Midbrain (tissue), 1 donor: Measurements from ENCODE around the gene TMEM121B.

Experiments used
- DNase-seq: peaks from one replicate; lab custom pipeline; 2025; lab: John Stamatoyannopoulos, UW

The TMEM121B gene

GRCh38 chr22:17138513-17138912 is 17.4 kb upstream of the TMEM121B start:
- DNase-seq, result no peak

- no peak for DNase-seq
These were observed 16.8 kb upstream of the TMEM121B start for GRCh38 chr22:17137861-17138425.

DNA sequence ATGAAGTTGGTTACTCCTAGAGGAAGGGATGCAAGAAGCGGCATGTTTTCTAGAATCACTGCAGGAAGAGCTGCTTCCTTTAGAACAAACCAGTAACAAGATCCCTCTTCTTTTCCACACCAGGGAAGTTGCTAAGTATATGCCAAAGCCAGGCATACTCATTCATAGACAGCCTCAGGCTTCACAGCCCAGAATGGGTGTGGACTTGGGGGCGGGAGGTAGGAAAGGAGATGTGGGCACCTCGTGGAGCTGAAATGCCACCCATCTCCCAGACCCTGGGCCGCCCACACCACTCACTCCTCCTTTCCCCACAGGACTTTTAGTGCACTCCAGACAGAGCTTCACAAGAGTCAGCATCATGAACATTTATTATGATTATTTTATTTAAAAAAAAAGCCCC is 16.0 kb upstream of the TMEM121B start:
- no peak for DNase-seq

DNA sequence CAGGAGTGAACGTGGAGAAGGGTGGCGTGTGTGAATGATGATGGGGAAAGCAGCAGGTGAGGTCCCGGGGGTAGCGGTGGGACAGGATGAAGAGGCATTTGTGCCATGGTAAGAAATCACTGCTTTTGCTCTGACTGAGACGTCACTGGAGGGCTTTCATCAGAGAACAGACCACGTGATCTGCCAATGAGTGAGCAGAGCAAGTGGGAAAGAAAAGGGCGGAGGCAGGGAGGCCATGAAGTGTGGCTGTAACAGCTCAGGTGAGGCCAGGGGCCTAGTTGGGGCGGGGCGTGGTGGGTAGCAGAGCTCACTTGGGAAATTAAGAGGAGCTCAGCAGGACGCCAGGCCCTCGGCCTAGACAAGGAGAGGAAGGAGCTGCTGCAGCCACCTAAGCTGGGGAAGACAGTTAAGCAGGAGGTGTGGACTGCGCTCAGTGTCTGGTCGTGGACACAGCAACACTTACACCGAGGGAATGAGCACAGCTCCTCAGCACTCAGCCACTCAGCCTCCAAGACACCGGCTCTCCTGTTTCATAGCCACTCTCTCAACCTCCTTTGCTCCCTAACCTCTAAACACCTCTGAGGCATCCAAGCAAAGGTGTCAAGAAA is 14.1 kb upstream of the TMEM121B start:
- no peak for DNase-seq

- no peak for DNase-seq
These were observed 12.0 kb upstream of the TMEM121B start for GRCh38 chr22:17133137-17133536.

DNA sequence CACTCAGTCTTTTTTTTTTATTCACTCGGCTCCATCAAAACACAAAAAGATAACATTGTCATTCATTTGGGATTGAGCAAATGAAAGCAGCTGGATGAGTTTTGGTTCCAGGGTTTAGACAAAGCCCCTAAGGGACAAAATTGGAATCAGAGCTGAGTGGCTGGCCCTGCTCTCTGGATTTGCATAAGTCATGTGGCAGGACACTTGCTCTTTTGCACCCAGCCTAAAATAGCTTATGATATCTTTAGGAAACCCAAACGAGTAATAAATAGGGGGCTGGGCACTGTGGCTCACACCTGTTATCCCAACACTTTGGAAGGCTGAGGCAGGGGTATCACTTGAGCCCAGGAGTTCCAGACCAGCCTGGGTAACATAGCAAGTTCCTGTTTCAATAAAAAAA is 11.0 kb upstream of the TMEM121B start:
- DNase-seq, result no peak

GRCh38 chr22:17131686-17132085 is 10.5 kb upstream of the TMEM121B start:
- DNase-seq, result no peak

DNA sequence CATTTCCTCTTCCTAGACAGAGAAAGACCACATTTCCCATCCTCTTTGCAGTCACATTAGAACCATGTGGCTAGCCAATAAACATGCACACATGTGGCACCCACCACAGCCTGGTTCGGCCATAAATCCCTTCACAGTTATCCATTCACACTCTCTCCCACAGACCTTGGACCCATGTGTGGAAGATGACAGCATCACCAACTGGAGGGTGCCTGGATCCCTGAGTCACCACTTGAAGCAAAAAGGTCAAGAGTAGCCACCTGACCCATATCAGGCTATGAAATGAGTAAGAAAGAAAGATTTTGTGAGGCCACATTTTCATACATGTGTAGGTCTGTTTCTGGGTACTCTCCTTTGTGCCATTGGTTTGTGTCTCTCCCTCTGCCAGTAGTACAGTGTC is 9.0 kb upstream of the TMEM121B start:
- no peak for DNase-seq

- DNase-seq, result no peak
These were observed 388 bp downstream of the TMEM121B start for GRCh38 chr22:17120711-17121232.

DNA sequence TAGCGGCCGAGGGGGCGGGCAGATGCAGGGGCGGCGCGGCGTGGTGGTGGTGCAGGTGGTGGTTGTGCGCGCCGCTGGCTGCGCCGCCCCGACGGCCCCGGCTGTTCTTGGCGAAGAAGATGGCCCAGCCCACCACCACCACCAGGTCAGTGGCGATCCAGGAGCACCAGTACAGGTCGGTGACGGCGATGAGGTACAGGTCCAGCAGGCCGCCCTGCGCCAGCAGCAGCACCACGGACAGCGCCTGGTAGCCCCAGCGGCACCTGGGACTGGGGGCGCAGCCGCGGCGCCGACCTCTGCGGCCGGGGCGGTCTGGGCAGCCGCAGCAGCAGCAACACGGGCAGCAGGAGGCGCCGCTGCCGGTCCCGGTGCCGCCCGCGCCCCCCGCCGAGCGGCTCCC is 879 bp downstream of the TMEM121B start:
- DNase-seq, result no peak

GRCh38 chr22:17119481-17120202 is 1.5 kb downstream of the TMEM121B start:
- no peak for DNase-seq

- DNase-seq, result no peak
These were observed 2.8 kb downstream of the TMEM121B start for GRCh38 chr22:17118342-17118741.

DNA sequence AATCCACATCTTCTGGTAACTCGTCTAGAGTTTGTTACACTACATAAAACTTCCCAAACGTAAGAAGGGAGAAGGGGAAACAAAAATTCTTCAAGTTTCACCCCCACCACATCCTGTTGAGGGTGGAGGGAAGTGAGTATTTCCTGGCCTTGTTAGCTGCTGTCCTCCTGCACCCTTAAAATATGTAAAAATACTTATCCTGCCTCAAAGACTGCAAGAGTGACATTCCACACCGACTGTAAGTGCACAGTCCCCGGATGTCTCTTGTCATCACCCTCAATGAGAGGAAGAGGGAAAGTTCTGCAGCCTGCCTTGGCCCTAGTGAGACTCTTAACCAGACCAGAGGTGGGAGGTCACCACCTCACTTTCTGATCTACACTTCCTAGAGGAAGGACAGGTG is 3.3 kb downstream of the TMEM121B start:
- peak; percentile 13 for DNase-seq

DNA sequence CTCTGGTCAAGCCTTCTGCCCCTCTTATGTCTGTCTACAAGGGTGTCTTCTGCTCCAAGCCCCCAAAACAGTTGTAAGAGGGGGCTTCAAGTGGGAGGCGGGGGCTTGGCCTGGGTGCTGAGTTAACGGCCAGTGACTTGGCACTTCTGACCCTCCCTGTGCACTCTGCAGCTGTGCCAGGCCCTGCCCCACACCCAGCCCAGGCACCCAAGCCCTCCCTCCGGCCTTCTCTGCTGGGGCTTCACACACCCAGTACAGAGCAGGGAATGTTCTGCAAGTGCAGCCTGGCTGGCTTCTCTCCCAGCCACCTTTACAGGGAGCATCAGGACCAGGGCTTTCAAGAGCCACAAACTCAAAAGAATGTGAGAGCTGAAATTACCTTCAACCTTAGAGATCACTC is 3.8 kb downstream of the TMEM121B start:
- DNase-seq, result no peak

DNA sequence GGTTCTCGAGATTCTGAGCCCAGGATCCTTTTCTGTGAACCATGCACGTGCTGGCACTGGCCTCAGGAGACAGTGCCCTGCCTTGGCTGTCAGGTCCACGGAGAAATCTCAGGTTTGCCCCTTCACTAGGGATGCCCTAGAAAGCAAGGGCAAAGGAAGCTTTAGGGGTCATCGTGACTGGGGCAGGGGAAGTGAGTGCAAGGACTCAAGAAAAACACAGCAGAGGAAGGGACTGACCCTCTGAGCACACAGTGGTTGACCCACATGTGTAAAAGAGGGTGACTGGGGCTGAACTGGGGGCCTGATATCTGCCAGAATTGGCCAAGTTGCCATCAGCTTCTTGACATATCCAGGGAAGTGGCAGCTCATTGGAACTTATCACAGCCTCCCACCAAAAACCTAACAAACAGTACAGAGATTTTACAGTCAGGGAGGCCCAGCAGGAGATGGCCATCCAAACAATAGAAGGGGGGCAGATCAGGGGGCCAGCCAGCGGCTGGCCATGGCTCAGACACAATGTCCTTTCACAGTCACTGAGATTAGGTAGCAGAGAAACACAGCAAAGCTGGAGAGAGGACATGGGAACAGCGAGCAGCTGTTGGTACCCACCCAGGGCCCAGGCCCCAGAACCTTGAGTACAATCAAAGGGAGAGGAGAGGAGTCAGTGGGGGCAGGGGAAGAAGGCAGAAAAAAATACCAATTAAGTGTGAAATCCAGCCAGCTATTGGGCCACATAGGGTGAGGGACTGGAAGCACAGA is 4.4 kb downstream of the TMEM121B start:
- DNase-seq, result no peak

DNA sequence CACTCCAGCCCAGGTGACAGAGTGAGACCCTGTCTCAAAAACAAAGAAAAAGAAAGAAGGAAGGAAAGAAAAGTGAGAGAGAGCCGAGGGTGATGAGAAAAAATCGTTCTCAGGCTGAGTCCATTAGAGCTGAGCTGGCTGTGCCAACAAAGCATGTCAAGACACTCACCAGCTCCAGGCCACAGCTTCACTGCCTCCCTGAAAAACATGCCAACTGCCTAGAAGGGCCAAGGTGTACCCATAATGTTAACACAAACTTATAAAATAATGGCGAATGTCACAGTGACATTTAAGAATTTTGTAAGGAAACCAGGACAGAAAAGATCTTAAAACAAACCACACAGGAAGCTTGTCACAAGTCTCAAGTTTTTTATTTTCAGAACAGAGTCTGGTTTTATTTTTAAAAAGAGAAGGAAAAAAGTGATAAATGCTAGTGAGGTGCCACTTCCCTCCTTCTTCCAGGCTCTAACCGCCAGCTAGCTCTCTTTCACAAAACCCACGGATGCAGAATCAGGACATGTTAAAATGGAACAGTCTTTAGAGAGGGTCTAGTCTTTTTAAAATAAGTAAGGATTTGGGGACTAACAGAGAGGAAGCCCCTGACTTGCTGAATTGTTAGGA is 5.1 kb downstream of the TMEM121B start:
- DNase-seq, result no peak

DNA sequence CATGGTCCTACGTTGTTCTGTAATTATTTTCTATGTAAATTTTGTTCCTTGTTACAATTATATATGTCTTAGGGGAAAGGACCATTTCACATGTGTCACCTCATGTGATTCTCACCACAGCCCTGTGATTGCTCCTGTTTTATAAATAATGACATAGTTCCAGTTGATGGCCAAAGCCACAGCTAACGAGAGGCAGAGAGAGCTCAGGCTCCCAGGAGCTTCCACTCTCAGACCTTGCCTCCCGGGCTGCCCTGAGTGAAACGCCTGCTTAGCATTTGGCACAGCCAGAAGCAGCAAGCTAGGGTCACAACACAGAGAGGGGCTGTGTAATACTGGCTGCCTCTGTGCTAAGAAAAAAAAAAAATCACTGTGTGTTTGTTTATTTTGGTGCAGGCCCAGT is 5.9 kb downstream of the TMEM121B start:
- DNase-seq, result no peak

DNA sequence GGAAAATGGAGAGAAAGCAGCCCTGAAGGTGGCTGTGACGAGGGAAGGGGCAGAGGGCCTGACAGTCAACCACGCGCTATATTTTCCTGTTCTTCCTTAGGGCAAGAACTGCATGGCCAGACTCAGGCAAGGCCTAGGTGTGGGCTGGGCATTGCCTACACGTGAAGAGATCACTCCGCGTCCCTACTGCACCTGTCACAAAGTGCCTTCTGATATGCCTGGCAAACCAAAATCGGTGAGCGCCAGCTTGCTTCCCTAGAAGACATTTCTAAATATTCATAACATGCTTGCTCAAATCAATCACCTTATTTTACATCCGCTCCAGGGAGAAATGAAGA is 6.3 kb downstream of the TMEM121B start:
- DNase-seq, result no peak

DNA sequence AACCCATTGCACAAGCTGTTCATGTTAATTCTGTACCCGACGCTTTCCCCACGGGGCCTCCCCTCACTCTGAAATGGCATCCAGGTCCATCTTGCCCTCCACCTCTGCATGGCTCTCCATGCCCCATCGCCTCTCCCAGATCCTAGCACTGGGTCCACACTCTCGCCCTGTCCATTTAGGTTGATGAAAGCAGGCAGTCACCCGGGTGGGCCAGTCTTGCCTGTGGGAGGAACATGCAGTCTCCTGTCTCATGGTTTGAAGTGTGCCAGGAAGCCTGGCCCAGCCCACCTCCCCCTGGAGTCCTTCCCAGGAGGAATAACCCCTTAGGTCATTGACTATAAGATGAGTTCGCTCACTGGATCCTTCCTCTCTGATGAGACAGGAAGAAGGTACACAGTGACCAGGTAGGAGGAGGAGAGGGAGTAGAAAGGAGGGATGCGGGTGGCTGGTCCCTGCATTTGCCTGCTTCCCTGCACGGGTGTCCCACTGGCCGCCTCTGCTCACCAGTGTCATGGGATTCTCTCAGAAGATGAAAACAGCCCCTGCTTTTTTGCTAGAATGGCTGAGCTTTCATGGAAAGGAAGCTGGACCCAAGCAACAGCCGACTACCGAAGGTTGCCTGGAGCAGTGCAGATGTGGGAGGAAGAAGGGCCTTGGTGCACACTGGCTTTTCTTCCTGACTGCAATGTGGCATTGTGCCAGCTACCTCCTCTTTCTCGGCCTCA is 6.8 kb downstream of the TMEM121B start:
- no peak for DNase-seq

DNA sequence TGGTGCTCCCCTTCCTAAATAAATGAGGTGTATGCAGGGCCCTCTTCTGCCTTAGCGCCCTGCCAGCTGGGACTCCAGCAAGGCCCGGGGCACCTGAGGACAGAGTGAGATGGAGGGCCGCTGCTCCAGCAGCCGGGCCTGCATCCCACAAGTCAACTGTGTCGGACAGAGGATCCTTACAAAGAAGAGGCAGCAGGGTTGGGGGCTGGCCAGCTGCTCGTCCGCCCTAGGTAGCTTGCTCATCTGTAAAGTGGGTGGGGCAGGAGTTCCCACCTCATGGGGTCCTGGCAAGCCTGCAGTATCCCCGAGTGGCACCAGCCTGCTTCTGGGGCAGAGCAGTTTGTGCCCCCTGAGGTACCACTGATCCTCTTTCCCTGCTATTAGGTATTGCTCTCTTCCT is 7.6 kb downstream of the TMEM121B start:
- DNase-seq, result no peak

DNA sequence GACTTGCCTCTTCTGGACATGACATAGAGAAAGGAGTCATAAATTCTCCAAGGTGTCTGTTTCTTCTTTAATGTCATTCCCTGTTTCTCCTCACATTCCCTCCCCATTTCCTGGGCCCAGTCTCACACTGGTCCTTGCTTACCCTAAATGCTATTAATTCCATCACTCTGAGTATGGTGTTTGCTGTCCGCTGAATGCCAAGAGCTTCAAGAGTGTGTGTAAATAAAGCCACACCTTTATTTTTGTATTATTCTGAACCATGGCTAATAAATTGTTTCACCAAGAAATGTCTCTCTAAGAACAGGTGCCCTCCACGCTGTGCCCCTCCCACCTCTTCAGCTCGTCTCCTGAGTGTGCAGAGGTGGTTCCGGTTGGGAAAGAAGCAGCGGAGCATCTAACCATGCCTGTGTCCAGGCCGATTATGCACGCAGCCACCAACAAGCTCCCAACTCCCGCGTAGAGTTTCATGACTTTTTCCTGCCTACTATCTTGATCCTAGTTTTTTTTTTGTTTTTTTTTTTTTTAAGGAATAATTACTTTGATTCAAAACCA is 8.6 kb downstream of the TMEM121B start:
- no peak for DNase-seq
